ENCODE measurements around the gene AGTPBP1.

GRCh38 chr9:85569988-85570387 is 171.8 kb downstream of the AGTPBP1 start:
- TF ChIP-seq POLR2AphosphoS5 (IDR thresholded peaks at IDR 0.05; ENCODE audit: low read depth, low read length), result no peak
- TF ChIP-seq TAF1 (IDR thresholded peaks at IDR 0.05; ENCODE audit: low read depth, low read length), result no peak
- TF ChIP-seq, protein P1, sequence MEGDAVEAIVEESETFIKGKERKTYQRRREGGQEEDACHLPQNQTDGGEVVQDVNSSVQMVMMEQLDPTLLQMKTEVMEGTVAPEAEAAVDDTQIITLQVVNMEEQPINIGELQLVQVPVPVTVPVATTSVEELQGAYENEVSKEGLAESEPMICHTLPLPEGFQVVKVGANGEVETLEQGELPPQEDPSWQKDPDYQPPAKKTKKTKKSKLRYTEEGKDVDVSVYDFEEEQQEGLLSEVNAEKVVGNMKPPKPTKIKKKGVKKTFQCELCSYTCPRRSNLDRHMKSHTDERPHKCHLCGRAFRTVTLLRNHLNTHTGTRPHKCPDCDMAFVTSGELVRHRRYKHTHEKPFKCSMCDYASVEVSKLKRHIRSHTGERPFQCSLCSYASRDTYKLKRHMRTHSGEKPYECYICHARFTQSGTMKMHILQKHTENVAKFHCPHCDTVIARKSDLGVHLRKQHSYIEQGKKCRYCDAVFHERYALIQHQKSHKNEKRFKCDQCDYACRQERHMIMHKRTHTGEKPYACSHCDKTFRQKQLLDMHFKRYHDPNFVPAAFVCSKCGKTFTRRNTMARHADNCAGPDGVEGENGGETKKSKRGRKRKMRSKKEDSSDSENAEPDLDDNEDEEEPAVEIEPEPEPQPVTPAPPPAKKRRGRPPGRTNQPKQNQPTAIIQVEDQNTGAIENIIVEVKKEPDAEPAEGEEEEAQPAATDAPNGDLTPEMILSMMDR (IDR thresholded peaks at IDR 0.05; ENCODE audit: control extremely low read depth in 1 of 3, insufficient read depth in 1 of 3, low read depth in 1 of 3, low read length in 3 of 3), result no peak
- TF ChIP-seq RAD21 (IDR thresholded peaks at IDR 0.05 in 1 of 2, conservative IDR thresholded peaks at IDR 0.05 in 1 of 2; ENCODE audit: low read depth in 2 of 2, low read length in 2 of 2), result no peak
- no peak for TF ChIP-seq NRF1 (IDR thresholded peaks at IDR 0.05; ENCODE audit: low read depth, low read length)
- TF ChIP-seq CBX8 (IDR thresholded peaks at IDR 0.05; ENCODE audit: borderline replicate concordance, low read depth, low read length), result no peak
- no peak for TF ChIP-seq EZH2 (IDR thresholded peaks at IDR 0.05; ENCODE audit: low read depth, low read length, severe bottlenecking)
- TF ChIP-seq ZNF274 (IDR thresholded peaks at IDR 0.05; ENCODE audit: borderline replicate concordance, extremely low read depth, low read length), result no peak

Data from H1 (cell line).